ENCODE measurements around the gene UBE2G2. TPM values are rescaled to one million over a fixed set of nuclear protein-coding genes. Genes with fewer than 3 reads are reported as not detected.

UBE2G2 gene
- 100 to 1,000 TPM in 1 of 2 donors, 10 to 100 TPM in 1; 67.7 to 138 TPM for total RNA-seq

GRCh38 chr21:44801468-44802395, at the start of gene UBE2G2:
TSS of gene UBE2G2 (minus strand) at chr21:44801820. CDS start at chr21:44801748, 72 bp downstream.
- H3K36me3 ChIP-seq = peaks cover 9% of the 10 kb centered on the region
- H3K27ac ChIP-seq = peak within 1 kb of the TSS; percentile 45 to 73
- TF ChIP-seq CTCF (IDR thresholded peaks at IDR 0.05) = no peak
- ATAC-seq (ENCODE audit: insufficient number of reproducible peaks, low FRiP score, low read depth) (peak; percentile 68), DNase-seq (ENCODE audit: low spot score) (no peak)
- H3K4me3 ChIP-seq = peak within 1 kb of the TSS; percentile 85
- no peaks in the 10 kb centered on the region for H3K27me3 ChIP-seq (replicated peaks; ENCODE audit: insufficient read depth)
- H3K9me3 ChIP-seq = no peaks in the 10 kb centered on the region
- peaks cover 17 to 23% of the 10 kb centered on the region in 2 donors for H3K4me1 ChIP-seq (ENCODE audit: control insufficient read depth in 1 of 2, low read depth in 2 of 2)

GRCh38 chr21:44850905-44851657, 49.5 kb upstream of the UBE2G2 start:
- DNase-seq (ENCODE audit: low spot score) (no peak), ATAC-seq (ENCODE audit: insufficient number of reproducible peaks, low FRiP score, low read depth) (no peak)
- no peak overlapping the region for H3K4me3 ChIP-seq
- H3K27me3 ChIP-seq (replicated peaks; ENCODE audit: insufficient read depth) = no peaks in the 10 kb centered on the region
- H3K9me3 ChIP-seq = no peaks in the 10 kb centered on the region
- no peak overlapping the region for H3K27ac ChIP-seq
- TF ChIP-seq CTCF (IDR thresholded peaks at IDR 0.05) = no peak
- peaks cover 8 to 11% of the 10 kb centered on the region in 2 donors for H3K4me1 ChIP-seq (ENCODE audit: control insufficient read depth in 1 of 2, low read depth in 2 of 2)
- H3K36me3 ChIP-seq = peaks cover 68% of the 10 kb centered on the region

- peaks cover 15 to 19% of the 10 kb centered on the region in 2 donors for H3K4me1 ChIP-seq (ENCODE audit: control insufficient read depth in 1 of 2, low read depth in 2 of 2)
- peaks cover 61% of the 10 kb centered on the region for H3K36me3 ChIP-seq
- H3K4me3 ChIP-seq = no peak overlapping the region
- no peaks in the 10 kb centered on the region for H3K9me3 ChIP-seq
- H3K27me3 ChIP-seq (replicated peaks; ENCODE audit: insufficient read depth) = no peaks in the 10 kb centered on the region
- no peak for TF ChIP-seq CTCF (IDR thresholded peaks at IDR 0.05)
- H3K27ac ChIP-seq = no peak overlapping the region
- DNase-seq (ENCODE audit: low spot score) (no peak), ATAC-seq (ENCODE audit: insufficient number of reproducible peaks, low FRiP score, low read depth) (no peak)
Observed at GRCh38 chr21:44850208-44850800, 48.7 kb upstream of the UBE2G2 start.

GRCh38 chr21:44849616-44850130, 48.1 kb upstream of the UBE2G2 start:
- Histone ChIP-seq H3K27me3 (replicated peaks; ENCODE audit: insufficient read depth) (no peaks in the 10 kb centered on the region), H3K36me3 (peaks cover 55% of the 10 kb centered on the region), H3K9me3 (no peaks in the 10 kb centered on the region), H3K4me1 (ENCODE audit: control insufficient read depth in 1 of 2, low read depth in 2 of 2) (peaks cover 15 to 19% of the 10 kb centered on the region in 2 donors), H3K27ac (no peak overlapping the region), H3K4me3 (no peak overlapping the region)
- ATAC-seq (ENCODE audit: insufficient number of reproducible peaks, low FRiP score, low read depth) (no peak), DNase-seq (ENCODE audit: low spot score) (no peak)
- TF ChIP-seq CTCF (IDR thresholded peaks at IDR 0.05) = no peak

Data from thoracic aorta (tissue), 2 donors.